HCT116 (cell line): ENCODE measurements around the gene SHROOM3. TPM values are rescaled to one million over a fixed set of nuclear protein-coding genes. Genes with fewer than 3 reads are reported as not detected.

ENCODE experiments used
- ATAC-seq: fragments of 200-7000 bp; cut with Tn5 transposase; 2 replicates; pipeline ENCODE4 v1.9.1; 2020; ENCODE audit warnings: mild to moderate bottlenecking, moderate library complexity
- BruUV-seq: library from RNA; stranded (reverse); fragments of 400-500 nt; replicated peaks from 2 replicates; lab custom pipeline; 2021; lab: Mats Ljungman, UMichigan
- CTCF ChIA-PET: fragments of 300-600 bp; sonication (Branson Sonifier 250); formaldehyde crosslinking; loops from one replicate; lab custom pipeline; 2021; ENCODE audit warnings: antibody characterized with exemption; lab: Charles Lee
- POLR2A ChIA-PET: fragments of 300-600, 350-600 bp; sonication (Branson Sonifier 250); formaldehyde crosslinking; loops from one replicate; lab custom pipeline; 2021; ENCODE audit warnings: antibody characterized with exemption; lab: Charles Lee
- RAD21 ChIA-PET, 2 experiments: fragments of 300-600 bp; sonication (Branson Sonifier 250); formaldehyde crosslinking; loops; one replicate each; lab custom pipeline; 2023; ENCODE audit warnings: low total read pairs in 2 of 2; ENCODE audit not compliant: uncharacterized antibody in 2 of 2, unreplicated experiment in 2 of 2, low non-redundant PET in 1 of 2; lab: Charles Lee
- DNase-seq: peaks from one replicate; pipeline ENCODE4 v3.0.0-alpha.2; 2010; ENCODE audit warnings: low read depth, low spot score
- H2AFZ ChIP-seq: fragments of 200-600 bp; shearing (Covaris generic), sonication (generic); 2 replicates; pipeline ENCODE4 v1.6.1; 2017; ENCODE audit warnings: low read depth, mixed run types, mixed read lengths, antibody characterized with exemption, low read length; ENCODE audit not compliant: poor library complexity, severe bottlenecking
- H3K27ac ChIP-seq: 2 replicates; pipeline ENCODE4 v1.5.1; 2012; ENCODE audit warnings: low read depth, low read length
- H3K27me3 ChIP-seq: fragments of 200-600 bp; sonication (generic); 2 replicates; pipeline ENCODE4 v1.6.1; 2016; ENCODE audit warnings: mixed run types, low read length, mixed read lengths; ENCODE audit not compliant: insufficient read depth
- H3K36me3 ChIP-seq, 2 experiments: fragments of 200-500 bp in 1 of 2; fragments of 200-600 bp in 1 of 2; sonication (Bioruptor generic) in 1 of 2; sonication (generic) in 1 of 2; 2 replicates each; pipeline versions ENCODE4 v1.5.1 to v1.6.1; 2014 to 2016; ENCODE audit warnings: low read length in 2 of 2, inconsistent platforms in 1 of 2, mixed read lengths in 1 of 2, mixed run types in 1 of 2; ENCODE audit not compliant: insufficient read depth in 2 of 2, control insufficient read depth in 1 of 2
- H3K4me1 ChIP-seq, 2 experiments: fragments of 200-600 bp in 1 of 2; sonication (generic) in 1 of 2; 2 replicates each; pipeline versions ENCODE4 v1.5.1 to v1.6.1; 2012 to 2017; ENCODE audit warnings: low read length in 2 of 2, inconsistent platforms in 1 of 2, mild to moderate bottlenecking in 1 of 2, mixed read lengths in 1 of 2, mixed run types in 1 of 2, moderate library complexity in 1 of 2; ENCODE audit not compliant: insufficient read depth in 2 of 2, control insufficient read depth in 1 of 2
- H3K4me2 ChIP-seq: fragments of 200-600 bp; sonication (generic); 2 replicates; pipeline ENCODE4 v1.6.1; 2017; ENCODE audit warnings: mixed run types, low read length, mixed read lengths
- H3K4me3 ChIP-seq, 2 experiments: fragments of 200-600 bp in 1 of 2; sonication (generic) in 1 of 2; replicated peaks in 1 of 2; 2 replicates each; pipeline ENCODE4 v1.5.1; 2011 to 2016; ENCODE audit warnings: low read length in 2 of 2, control low read depth in 1 of 2, low read depth in 1 of 2, mild to moderate bottlenecking in 1 of 2, mixed read lengths in 1 of 2, mixed run types in 1 of 2
- H3K79me2 ChIP-seq: fragments of 200-600 bp; sonication (generic); 2 replicates; pipeline ENCODE4 v1.6.1; 2017; ENCODE audit warnings: mild to moderate bottlenecking, mixed run types, low read length, moderate library complexity, mixed read lengths; ENCODE audit not compliant: insufficient read depth
- H3K9ac ChIP-seq: fragments of 200-600 bp; sonication (generic); 2 replicates; pipeline ENCODE4 v1.6.1; 2016; ENCODE audit warnings: low read length, mixed read lengths
- H3K9me2 ChIP-seq: fragments of 200-600 bp; sonication (generic), shearing (Covaris generic); 2 replicates; pipeline ENCODE4 v1.6.1; 2017; ENCODE audit warnings: mixed run types, mild to moderate bottlenecking, moderate library complexity; ENCODE audit not compliant: insufficient read depth
- H3K9me3 ChIP-seq, 2 experiments: fragments of 200-500 bp in 1 of 2; fragments of 200-600 bp in 1 of 2; sonication (Bioruptor generic) in 1 of 2; sonication (generic) in 1 of 2; 2 replicates each; pipeline ENCODE4 v1.6.1; 2014 to 2017; ENCODE audit warnings: low read length in 2 of 2, mixed read lengths in 2 of 2, inconsistent platforms in 1 of 2, low read depth in 1 of 2, mild to moderate bottlenecking in 1 of 2, mixed run types in 1 of 2, moderate library complexity in 1 of 2; ENCODE audit not compliant: control insufficient read depth in 1 of 2, insufficient read depth in 1 of 2
- H4K20me1 ChIP-seq: fragments of 200-600 bp; sonication (generic), shearing (Covaris generic); 2 replicates; pipeline ENCODE4 v1.6.1; 2017; ENCODE audit warnings: mixed run types, mild to moderate bottlenecking, moderate library complexity; ENCODE audit not compliant: insufficient read depth
- CBX3 ChIP-seq: IDR thresholded peaks from 2 replicates; pipeline ENCODE4 v1.6.1; 2012; ENCODE audit warnings: low read depth
- EGR1 ChIP-seq: IDR thresholded peaks from 2 replicates; pipeline ENCODE4 v1.6.1; 2012; ENCODE audit warnings: low read depth
- ELF1 ChIP-seq: IDR thresholded peaks from 2 replicates; pipeline ENCODE4 v1.6.1; 2012; ENCODE audit warnings: low read depth, borderline replicate concordance
- POLR2A ChIP-seq: IDR thresholded peaks from 2 replicates; pipeline ENCODE4 v1.7.0; 2011; ENCODE audit warnings: borderline replicate concordance; ENCODE audit not compliant: insufficient read depth, insufficient read length; ENCODE audit errors: extremely low read depth
- SIN3A ChIP-seq: IDR thresholded peaks from 2 replicates; pipeline ENCODE4 v1.6.1; 2012; ENCODE audit warnings: low read depth
- SP1 ChIP-seq: IDR thresholded peaks from 2 replicates; pipeline ENCODE4 v1.6.1; 2012; ENCODE audit warnings: low read depth
- SRF ChIP-seq: IDR thresholded peaks from 2 replicates; pipeline ENCODE4 v1.6.1; 2012; ENCODE audit warnings: low read depth
- TCF7L2 ChIP-seq: IDR thresholded peaks from 2 replicates; pipeline ENCODE4 v1.7.0; 2011; ENCODE audit warnings: borderline replicate concordance, inconsistent platforms; ENCODE audit not compliant: insufficient read depth, insufficient read length; ENCODE audit errors: extremely low read depth
- ZFX ChIP-seq: fragments of 450-650 bp; IDR thresholded peaks from 2 replicates; pipeline ENCODE4 v1.6.1; 2017
- ZNF274 ChIP-seq: fragments of 200-500 bp; sonication (Bioruptor generic); IDR thresholded peaks from 2 replicates; pipeline ENCODE4 v1.6.1; 2014; ENCODE audit warnings: mild to moderate bottlenecking, low read depth, low read length, inconsistent platforms
- intact Hi-C: fragments of 100-400 bp; cut with micrococcal nuclease; formaldehyde crosslinking; loops from 2 replicates; pipeline ENCODE4 v1.10.0; 2022
- total RNA-seq: library from RNA; stranded (reverse); gene quantifications from one replicate; pipeline ENCODE4 v1.2.1, GENCODE V29; 2021; ENCODE audit not compliant: unreplicated experiment
- TF ChIP-seq, protein P1 (sequence below), 3 experiments: fragments of 200-600 bp in 1 of 3; sonication (generic) in 1 of 3; IDR thresholded peaks in 2 of 3; conservative IDR thresholded peaks in 1 of 3; 2 replicates each; pipeline ENCODE4 v1.5.1; 2012 to 2017; ENCODE audit warnings: low read depth in 2 of 3, low read length in 2 of 3, antibody characterized with exemption in 1 of 3, borderline replicate concordance in 1 of 3, control low read depth in 1 of 3, mild to moderate bottlenecking in 1 of 3, mixed read lengths in 1 of 3, mixed run types in 1 of 3, moderate library complexity in 1 of 3; ENCODE audit not compliant: insufficient read depth in 1 of 3
- TF ChIP-seq, protein P2 (sequence below): IDR thresholded peaks from 2 replicates; pipeline ENCODE4 v1.6.1; 2012
- TF ChIP-seq, protein P3 (sequence below): IDR thresholded peaks from 2 replicates; pipeline ENCODE4 v1.6.1; 2012
- TF ChIP-seq, protein P4 (sequence below): IDR thresholded peaks from 2 replicates; pipeline ENCODE4 v1.6.1; 2011; ENCODE audit warnings: mild to moderate bottlenecking, low read length, moderate library complexity; ENCODE audit not compliant: insufficient replicate concordance; ENCODE audit errors: extremely low read depth
- TF ChIP-seq, protein P5 (sequence below): IDR thresholded peaks from 2 replicates; pipeline ENCODE4 v1.6.1; 2012; ENCODE audit warnings: low read depth

SHROOM3 gene
- total RNA-seq, 1 experiment from 2014 or later: 22.5 TPM

DNA sequence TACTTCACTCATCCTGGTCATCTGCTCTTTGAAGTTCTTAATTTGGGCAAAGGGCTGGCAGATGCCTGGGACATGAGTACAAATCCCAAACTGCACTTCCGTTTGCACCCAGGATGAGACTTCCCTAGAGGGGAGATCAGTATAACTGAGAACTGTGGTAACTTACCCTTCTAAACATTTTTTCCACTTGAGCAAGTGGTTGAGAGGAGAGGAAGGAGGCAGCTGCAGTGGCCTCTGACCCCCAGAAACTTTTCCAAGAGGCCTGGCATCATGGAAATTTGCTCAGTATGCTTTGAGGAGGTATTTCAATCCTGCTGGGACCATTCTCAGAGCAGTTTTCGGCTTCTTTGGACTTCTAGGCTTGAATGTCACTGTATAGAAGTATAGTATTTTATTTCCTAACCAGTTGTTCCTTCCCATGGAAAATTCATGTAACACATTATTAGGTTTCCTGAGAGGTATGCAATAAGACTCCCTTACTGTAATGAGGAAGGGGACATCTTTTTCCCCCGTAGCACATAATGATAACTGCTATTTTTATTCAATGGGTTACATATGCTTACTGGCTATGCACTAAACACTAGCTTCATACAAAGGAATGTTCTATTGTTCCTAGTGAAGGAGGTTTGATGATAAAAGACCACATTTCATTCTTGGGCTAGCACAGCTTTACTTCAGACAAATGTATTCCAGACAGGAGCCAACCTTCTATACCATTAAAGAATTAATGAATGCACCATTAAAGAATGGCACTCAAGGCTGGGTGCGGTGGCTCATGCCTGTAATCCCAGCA, 129.3 kb downstream of the SHROOM3 start:
- Histone ChIP-seq H3K79me2 (no peaks in the 10 kb centered on the region), H3K4me2 (no peak overlapping the region), H3K4me3 (no peak overlapping the region), H3K27ac (no peak overlapping the region)
- no TSS peak for BruUV-seq
- RAD21 ChIA-PET: no interaction called here
- intact Hi-C loops: no loop called here
- CTCF ChIA-PET: no interaction called here
- TF ChIP-seq, protein P1, sequence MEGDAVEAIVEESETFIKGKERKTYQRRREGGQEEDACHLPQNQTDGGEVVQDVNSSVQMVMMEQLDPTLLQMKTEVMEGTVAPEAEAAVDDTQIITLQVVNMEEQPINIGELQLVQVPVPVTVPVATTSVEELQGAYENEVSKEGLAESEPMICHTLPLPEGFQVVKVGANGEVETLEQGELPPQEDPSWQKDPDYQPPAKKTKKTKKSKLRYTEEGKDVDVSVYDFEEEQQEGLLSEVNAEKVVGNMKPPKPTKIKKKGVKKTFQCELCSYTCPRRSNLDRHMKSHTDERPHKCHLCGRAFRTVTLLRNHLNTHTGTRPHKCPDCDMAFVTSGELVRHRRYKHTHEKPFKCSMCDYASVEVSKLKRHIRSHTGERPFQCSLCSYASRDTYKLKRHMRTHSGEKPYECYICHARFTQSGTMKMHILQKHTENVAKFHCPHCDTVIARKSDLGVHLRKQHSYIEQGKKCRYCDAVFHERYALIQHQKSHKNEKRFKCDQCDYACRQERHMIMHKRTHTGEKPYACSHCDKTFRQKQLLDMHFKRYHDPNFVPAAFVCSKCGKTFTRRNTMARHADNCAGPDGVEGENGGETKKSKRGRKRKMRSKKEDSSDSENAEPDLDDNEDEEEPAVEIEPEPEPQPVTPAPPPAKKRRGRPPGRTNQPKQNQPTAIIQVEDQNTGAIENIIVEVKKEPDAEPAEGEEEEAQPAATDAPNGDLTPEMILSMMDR (IDR thresholded peaks at IDR 0.05 in 2 of 3, conservative IDR thresholded peaks at IDR 0.05 in 1 of 3; ENCODE audit: borderline replicate concordance in 1 of 3, insufficient read depth in 1 of 3, low read depth in 2 of 3, low read length in 2 of 3): no peak
- TF ChIP-seq, protein P2, sequence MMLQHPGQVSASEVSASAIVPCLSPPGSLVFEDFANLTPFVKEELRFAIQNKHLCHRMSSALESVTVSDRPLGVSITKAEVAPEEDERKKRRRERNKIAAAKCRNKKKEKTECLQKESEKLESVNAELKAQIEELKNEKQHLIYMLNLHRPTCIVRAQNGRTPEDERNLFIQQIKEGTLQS: no peak
- TF ChIP-seq, protein P3, sequence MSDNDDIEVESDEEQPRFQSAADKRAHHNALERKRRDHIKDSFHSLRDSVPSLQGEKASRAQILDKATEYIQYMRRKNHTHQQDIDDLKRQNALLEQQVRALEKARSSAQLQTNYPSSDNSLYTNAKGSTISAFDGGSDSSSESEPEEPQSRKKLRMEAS: no peak
- no peak for TF ChIP-seq ZNF274
- TF ChIP-seq SIN3A: no peak
- no peak for TF ChIP-seq SRF
- no peak for TF ChIP-seq TCF7L2
- TF ChIP-seq, protein P4, sequence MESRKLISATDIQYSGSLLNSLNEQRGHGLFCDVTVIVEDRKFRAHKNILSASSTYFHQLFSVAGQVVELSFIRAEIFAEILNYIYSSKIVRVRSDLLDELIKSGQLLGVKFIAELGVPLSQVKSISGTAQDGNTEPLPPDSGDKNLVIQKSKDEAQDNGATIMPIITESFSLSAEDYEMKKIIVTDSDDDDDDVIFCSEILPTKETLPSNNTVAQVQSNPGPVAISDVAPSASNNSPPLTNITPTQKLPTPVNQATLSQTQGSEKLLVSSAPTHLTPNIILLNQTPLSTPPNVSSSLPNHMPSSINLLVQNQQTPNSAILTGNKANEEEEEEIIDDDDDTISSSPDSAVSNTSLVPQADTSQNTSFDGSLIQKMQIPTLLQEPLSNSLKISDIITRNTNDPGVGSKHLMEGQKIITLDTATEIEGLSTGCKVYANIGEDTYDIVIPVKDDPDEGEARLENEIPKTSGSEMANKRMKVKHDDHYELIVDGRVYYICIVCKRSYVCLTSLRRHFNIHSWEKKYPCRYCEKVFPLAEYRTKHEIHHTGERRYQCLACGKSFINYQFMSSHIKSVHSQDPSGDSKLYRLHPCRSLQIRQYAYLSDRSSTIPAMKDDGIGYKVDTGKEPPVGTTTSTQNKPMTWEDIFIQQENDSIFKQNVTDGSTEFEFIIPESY: no peak
- TF ChIP-seq, protein P5, sequence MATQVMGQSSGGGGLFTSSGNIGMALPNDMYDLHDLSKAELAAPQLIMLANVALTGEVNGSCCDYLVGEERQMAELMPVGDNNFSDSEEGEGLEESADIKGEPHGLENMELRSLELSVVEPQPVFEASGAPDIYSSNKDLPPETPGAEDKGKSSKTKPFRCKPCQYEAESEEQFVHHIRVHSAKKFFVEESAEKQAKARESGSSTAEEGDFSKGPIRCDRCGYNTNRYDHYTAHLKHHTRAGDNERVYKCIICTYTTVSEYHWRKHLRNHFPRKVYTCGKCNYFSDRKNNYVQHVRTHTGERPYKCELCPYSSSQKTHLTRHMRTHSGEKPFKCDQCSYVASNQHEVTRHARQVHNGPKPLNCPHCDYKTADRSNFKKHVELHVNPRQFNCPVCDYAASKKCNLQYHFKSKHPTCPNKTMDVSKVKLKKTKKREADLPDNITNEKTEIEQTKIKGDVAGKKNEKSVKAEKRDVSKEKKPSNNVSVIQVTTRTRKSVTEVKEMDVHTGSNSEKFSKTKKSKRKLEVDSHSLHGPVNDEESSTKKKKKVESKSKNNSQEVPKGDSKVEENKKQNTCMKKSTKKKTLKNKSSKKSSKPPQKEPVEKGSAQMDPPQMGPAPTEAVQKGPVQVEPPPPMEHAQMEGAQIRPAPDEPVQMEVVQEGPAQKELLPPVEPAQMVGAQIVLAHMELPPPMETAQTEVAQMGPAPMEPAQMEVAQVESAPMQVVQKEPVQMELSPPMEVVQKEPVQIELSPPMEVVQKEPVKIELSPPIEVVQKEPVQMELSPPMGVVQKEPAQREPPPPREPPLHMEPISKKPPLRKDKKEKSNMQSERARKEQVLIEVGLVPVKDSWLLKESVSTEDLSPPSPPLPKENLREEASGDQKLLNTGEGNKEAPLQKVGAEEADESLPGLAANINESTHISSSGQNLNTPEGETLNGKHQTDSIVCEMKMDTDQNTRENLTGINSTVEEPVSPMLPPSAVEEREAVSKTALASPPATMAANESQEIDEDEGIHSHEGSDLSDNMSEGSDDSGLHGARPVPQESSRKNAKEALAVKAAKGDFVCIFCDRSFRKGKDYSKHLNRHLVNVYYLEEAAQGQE: no peak
- no peak for TF ChIP-seq CBX3
- no peak for TF ChIP-seq ZFX
- no peak for TF ChIP-seq SP1
- no peak for TF ChIP-seq EGR1
- TF ChIP-seq POLR2A: no peak
- TF ChIP-seq ELF1: no peak
- TF ChIP-seq, all 23 proteins: peak for 0
- Histone ChIP-seq H3K36me3 (no peaks in the 10 kb centered on the region), H4K20me1 (no peaks in the 10 kb centered on the region), H2AFZ (no peak overlapping the region), H3K4me1 (peaks cover 4 to 18% of the 10 kb centered on the region in 2 experiments; a peak in 3 of 4 replicates), H3K9me3 (no peaks in the 10 kb centered on the region), H3K9me2 (no peaks in the 10 kb centered on the region), H3K9ac (no peak overlapping the region), H3K27me3 (no peaks in the 10 kb centered on the region)
- POLR2A ChIA-PET: no interaction called here
- no peak for DNase-seq
- no peak for ATAC-seq
